CD4-positive, alpha-beta T cell (primary cell): ENCODE measurements around the gene TCF7. TPM values are rescaled to one million over a fixed set of nuclear protein-coding genes. Genes with fewer than 3 reads are reported as not detected.

Experiments
- ATAC-seq: fragments of 200-7000 bp; cut with Tn5 transposase; one replicate; pipeline ENCODE4 v1.10.0; 2022; ENCODE audit warnings: mild to moderate bottlenecking; ENCODE audit not compliant: poor library complexity
- CTCF ChIA-PET: fragments of 350-600 bp; sonication (Branson Sonifier 250); formaldehyde crosslinking; loops from one replicate; lab custom pipeline; 2021; ENCODE audit warnings: antibody characterized with exemption, inconsistent platforms; lab: Charles Lee
- POLR2A ChIA-PET: fragments of 350-600 bp; sonication (Branson Sonifier 250); formaldehyde crosslinking; loops from one replicate; lab custom pipeline; 2021; ENCODE audit warnings: antibody characterized with exemption, inconsistent platforms; lab: Charles Lee
- DNase-seq, 14 experiments: peaks; one replicate each; pipeline ENCODE4 v3.0.0-alpha.2; 2013 to 2020; ENCODE audit warnings: mixed read lengths in 2 of 14
- H3K27ac ChIP-seq, 2 donors: one replicate each; pipeline versions ENCODE4 v1.5.1 to v1.7.0; 2013; ENCODE audit warnings: low read length in 2 of 2, low read depth in 1 of 2, mild to moderate bottlenecking in 1 of 2
- H3K27me3 ChIP-seq, 2 experiments: 1 replicate in 1 of 2; 2 replicates in 1 of 2; pipeline versions ENCODE4 v1.6.1 to v1.7.0; 2013; ENCODE audit warnings: low read length in 2 of 2, control low read depth in 1 of 2, mild to moderate bottlenecking in 1 of 2, moderate library complexity in 1 of 2; ENCODE audit not compliant: insufficient read depth in 2 of 2, control insufficient read depth in 1 of 2
- H3K36me3 ChIP-seq: one replicate; pipeline ENCODE4 v1.6.1; 2013; ENCODE audit warnings: low read length, control low read depth; ENCODE audit not compliant: insufficient read depth
- H3K4me1 ChIP-seq: one replicate; pipeline ENCODE4 v1.6.1; 2013; ENCODE audit warnings: low read length, control low read depth; ENCODE audit not compliant: insufficient read depth
- H3K4me3 ChIP-seq: one replicate; pipeline ENCODE4 v1.5.1; 2013; ENCODE audit warnings: mild to moderate bottlenecking, low read length, moderate library complexity
- H3K9me3 ChIP-seq, 2 experiments: 1 replicate in 1 of 2; 2 replicates in 1 of 2; pipeline versions ENCODE4 v1.6.1 to v1.7.0; 2013; ENCODE audit warnings: low read length in 2 of 2, mild to moderate bottlenecking in 2 of 2, control low read depth in 1 of 2, moderate library complexity in 1 of 2; ENCODE audit not compliant: control insufficient read depth in 1 of 2, insufficient read depth in 1 of 2
- H3K27ac Mint-ChIP-seq: one replicate; pipeline ENCODE4 v1.8.0; 2020; ENCODE audit warnings: mixed read lengths
- H3K27me3 Mint-ChIP-seq: one replicate; pipeline ENCODE4 v1.8.0; 2021; ENCODE audit warnings: mixed read lengths
- H3K36me3 Mint-ChIP-seq: one replicate; pipeline ENCODE4 v1.8.0; 2021; ENCODE audit warnings: low read depth, mixed read lengths
- H3K4me1 Mint-ChIP-seq: one replicate; pipeline ENCODE4 v1.8.0; 2021; ENCODE audit warnings: low read depth, mixed read lengths
- H3K4me3 Mint-ChIP-seq: one replicate; pipeline ENCODE4 v1.8.0; 2020; ENCODE audit warnings: mild to moderate bottlenecking, mixed read lengths
- H3K9me3 Mint-ChIP-seq: one replicate; pipeline ENCODE4 v1.8.0; 2020; ENCODE audit warnings: mixed read lengths
- intact Hi-C, 2 experiments: fragments of 100-400 bp; cut with DNase I in 1 of 2; cut with micrococcal nuclease in 1 of 2; formaldehyde crosslinking; loops; one replicate each; pipeline versions ENCODE4 v1.15.1 to v1.9.0; 2023 to 2025; cut with DNase I, micrococcal nuclease
- total RNA-seq, 174 experiments: library from RNA in 2 of 174; stranded (reverse) in 2 of 174; gene quantifications; one replicate each; pipeline ENCODE4 v1.2.3 and lab custom pipeline; 2021 to 2026
- TF ChIP-seq, protein P1 (sequence below): fragments of 200-600 bp; IDR thresholded peaks from one replicate; pipeline ENCODE4 v1.8.0; 2022; ENCODE audit warnings: antibody characterized with exemption, mild to moderate bottlenecking

The TCF7 gene
- total RNA-seq, 2 experiments from 2014 or later: 480 to 493 TPM

DNA sequence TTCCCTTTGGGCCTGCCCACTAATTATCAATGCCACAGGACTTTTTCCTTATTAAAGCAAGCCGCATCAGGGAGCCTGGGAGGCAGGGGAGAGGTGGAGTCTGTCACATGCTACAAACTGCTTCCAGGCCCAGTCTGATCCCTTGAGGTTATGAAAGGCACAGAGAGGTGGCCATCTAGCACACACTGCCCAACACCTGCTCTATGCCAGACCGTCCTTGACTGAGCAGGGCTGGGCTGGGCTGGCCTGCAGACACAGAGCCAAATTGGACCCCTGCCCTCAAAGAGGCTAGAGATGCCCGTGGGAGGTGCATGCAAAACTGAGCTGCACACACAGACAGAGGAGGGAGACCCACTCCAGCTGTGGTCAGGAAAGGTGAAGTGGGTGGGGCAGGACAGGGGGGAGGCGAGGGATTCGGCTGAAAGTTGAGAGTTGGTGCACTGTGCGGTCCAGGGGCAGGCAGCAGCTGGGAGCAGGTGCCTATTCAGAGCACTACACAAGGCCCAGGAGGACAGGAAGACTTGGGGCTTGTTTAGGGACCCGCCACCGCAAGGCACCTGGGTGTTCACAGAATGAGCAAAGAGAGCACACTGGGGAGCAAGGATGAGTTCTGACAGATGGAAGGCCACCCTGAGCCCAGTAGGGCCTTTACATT, 36.4 kb upstream of the TCF7 start:
- POLR2A ChIA-PET: interaction anchor here (1.0 to 1.5 kb wide), 7 partner anchors 9 to 69 kb away, joined by 3 to 5 read pairs (median 3); no protein-coding TSS in a partner anchor
- H3K4me1 ChIP-seq: peaks cover 66% of the 10 kb centered on the region

DNA sequence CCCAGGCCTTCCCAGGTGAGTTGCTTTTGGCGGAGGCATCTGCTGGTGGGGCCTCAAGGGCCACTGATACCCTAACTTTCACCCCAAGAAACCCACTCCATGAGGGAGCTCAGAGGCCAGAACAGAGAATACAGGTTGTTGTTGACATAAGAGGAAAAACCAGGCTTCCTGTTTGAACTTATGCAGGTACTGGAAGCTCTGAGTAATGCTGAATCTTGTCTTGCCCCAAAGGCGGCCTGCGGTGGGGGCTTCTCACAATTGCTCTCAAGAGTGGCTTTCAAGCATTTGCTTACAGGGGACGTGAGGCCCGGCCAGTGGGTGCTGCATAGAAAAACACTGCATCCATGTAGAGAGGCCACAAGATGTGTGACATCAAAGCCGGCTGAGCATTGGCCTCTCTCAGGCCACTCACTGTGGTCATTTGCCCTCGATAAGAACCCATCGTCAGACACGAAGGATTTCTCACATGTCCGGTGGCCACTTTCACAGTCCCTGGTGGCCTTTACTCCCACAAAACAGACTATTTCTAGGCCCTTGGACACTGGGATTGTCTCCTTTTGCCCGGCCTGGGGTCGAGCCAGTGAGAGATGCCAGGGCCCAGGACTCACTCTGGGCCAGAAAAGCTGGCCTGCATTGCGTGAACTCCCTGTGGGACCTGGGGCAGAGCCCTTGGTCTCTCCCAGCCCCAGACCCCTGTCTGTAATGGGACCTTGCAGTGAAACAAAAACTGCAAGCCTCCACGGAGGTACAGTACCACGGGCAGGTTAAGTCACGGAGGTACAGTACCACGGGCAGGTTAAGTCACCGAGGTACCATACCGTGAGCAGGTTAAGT, 34.5 kb upstream of the TCF7 start:
- no peaks in the 10 kb centered on the region for H3K9me3 Mint-ChIP-seq
- H3K4me3 Mint-ChIP-seq: peak overlapping the region; percentile 76
- intact Hi-C loops: loop anchor here in 1 of 2 experiments (1.0 kb wide), 1 partner anchor 7 kb away; no protein-coding TSS in a partner anchor
- peaks cover 4% of the 10 kb centered on the region for H3K36me3 Mint-ChIP-seq
- POLR2A ChIA-PET: interaction anchor here (0.7 to 1.6 kb wide), 7 partner anchors 10 to 40 kb away, joined by 3 to 10 read pairs (median 4); no protein-coding TSS in a partner anchor
- peak overlapping the region; percentile 95 for H3K27ac Mint-ChIP-seq
- TF ChIP-seq, protein P1, sequence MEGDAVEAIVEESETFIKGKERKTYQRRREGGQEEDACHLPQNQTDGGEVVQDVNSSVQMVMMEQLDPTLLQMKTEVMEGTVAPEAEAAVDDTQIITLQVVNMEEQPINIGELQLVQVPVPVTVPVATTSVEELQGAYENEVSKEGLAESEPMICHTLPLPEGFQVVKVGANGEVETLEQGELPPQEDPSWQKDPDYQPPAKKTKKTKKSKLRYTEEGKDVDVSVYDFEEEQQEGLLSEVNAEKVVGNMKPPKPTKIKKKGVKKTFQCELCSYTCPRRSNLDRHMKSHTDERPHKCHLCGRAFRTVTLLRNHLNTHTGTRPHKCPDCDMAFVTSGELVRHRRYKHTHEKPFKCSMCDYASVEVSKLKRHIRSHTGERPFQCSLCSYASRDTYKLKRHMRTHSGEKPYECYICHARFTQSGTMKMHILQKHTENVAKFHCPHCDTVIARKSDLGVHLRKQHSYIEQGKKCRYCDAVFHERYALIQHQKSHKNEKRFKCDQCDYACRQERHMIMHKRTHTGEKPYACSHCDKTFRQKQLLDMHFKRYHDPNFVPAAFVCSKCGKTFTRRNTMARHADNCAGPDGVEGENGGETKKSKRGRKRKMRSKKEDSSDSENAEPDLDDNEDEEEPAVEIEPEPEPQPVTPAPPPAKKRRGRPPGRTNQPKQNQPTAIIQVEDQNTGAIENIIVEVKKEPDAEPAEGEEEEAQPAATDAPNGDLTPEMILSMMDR: no peak
- Histone ChIP-seq H3K36me3 (no peaks in the 10 kb centered on the region), H3K27ac (peak overlapping the region; percentile 72 to 74), H3K4me1 (peaks cover 72% of the 10 kb centered on the region), H3K27me3 (no peaks in the 10 kb centered on the region), H3K9me3 (no peaks in the 10 kb centered on the region), H3K4me3 (no peak overlapping the region)
- ATAC-seq (peak; percentile 83), DNase-seq (peak in 13 of 14 experiments; percentile 55 to 83 (median 71))
- peaks cover 82% of the 10 kb centered on the region for H3K4me1 Mint-ChIP-seq
- no peaks in the 10 kb centered on the region for H3K27me3 Mint-ChIP-seq
- CTCF ChIA-PET: interaction anchor here (0.6 to 2.7 kb wide), 6 partner anchors 15 to 557 kb away, joined by 3 to 15 read pairs (median 4); no protein-coding TSS in a partner anchor

More for the DNA sequence above, 36.4 kb upstream of the TCF7 start:
- peaks cover 77% of the 10 kb centered on the region for H3K4me1 Mint-ChIP-seq
- ATAC-seq: peak; percentile 55
- TF ChIP-seq, protein P1: no peak
- Histone ChIP-seq H3K9me3 (no peaks in the 10 kb centered on the region), H3K27me3 (no peaks in the 10 kb centered on the region), H3K36me3 (no peaks in the 10 kb centered on the region), H3K27ac (peak overlapping the region in 1 of 2 donors; percentile 32), H3K4me3 (no peak overlapping the region)
- no peaks in the 10 kb centered on the region for H3K27me3 Mint-ChIP-seq
- intact Hi-C loops: no loop called here
- peak in 5 of 14 experiments; percentile 33 to 65 (median 50) for DNase-seq
- no peaks in the 10 kb centered on the region for H3K9me3 Mint-ChIP-seq
- CTCF ChIA-PET: interaction anchor here (0.7 to 2.6 kb wide), 4 partner anchors 13 to 38 kb away, joined by 3 to 21 read pairs (median 4); no protein-coding TSS in a partner anchor
- peak overlapping the region; percentile 95 for H3K27ac Mint-ChIP-seq
- H3K36me3 Mint-ChIP-seq: peaks cover 4% of the 10 kb centered on the region
- peak overlapping the region; percentile 70 for H3K4me3 Mint-ChIP-seq

DNA sequence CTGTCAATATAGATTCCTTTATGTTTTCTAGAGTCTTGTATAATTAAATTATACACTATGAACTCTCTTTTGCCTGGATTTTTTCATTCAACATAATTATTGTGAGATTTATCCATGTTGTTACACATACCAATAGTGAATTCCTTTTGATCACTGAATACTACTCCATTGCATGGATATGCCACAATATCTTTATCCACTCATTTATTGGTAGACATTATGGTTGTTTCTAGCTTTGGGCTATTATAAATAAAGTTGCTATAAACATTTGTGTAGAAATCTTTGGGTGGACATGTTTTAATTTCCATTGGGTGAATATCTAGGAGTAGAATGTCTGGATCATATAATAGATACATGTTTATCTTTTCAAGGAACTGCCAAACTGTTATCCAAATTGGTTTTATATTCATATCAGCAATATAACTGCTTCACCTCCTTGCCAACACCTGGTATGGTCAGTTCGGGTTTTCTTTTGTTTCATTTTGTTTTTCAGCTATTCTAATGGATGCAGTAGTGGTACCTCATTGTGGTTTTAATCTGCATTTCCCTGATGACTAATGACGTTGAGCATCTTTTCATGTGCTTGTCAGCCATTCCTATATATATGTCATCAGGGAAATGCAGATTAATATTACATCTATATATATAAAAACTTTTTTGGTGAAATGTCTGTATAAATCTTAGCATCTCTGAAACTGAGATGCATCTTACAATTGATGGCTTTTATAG, 32.1 kb upstream of the TCF7 start:
- Mint-ChIP-seq H3K27ac (peak overlapping the region; percentile 78), H3K4me3 (peak overlapping the region; percentile 32), H3K9me3 (no peaks in the 10 kb centered on the region), H3K27me3 (no peaks in the 10 kb centered on the region), H3K4me1 (peaks cover 83% of the 10 kb centered on the region), H3K36me3 (peaks cover 4% of the 10 kb centered on the region)
- H3K27ac ChIP-seq: no peak overlapping the region
- no peak overlapping the region for H3K4me3 ChIP-seq
- H3K27me3 ChIP-seq: no peaks in the 10 kb centered on the region
- ATAC-seq (no peak), DNase-seq (peak in 2 of 14 experiments; percentile 44)
- TF ChIP-seq, protein P1: no peak
- no peaks in the 10 kb centered on the region for H3K9me3 ChIP-seq
- ChIA-PET CTCF (interaction anchor here (0.7 to 4.2 kb wide), 2 partner anchors 43 to 58 kb away, joined by 3 to 23 read pairs; no protein-coding TSS in a partner anchor), POLR2A (interaction anchor here (1.1 to 1.6 kb wide), 3 partner anchors 9 to 29 kb away, joined by 3 to 5 read pairs (median 3); no protein-coding TSS in a partner anchor)
- peaks cover 86% of the 10 kb centered on the region for H3K4me1 ChIP-seq
- intact Hi-C loops: no loop called here
- no peaks in the 10 kb centered on the region for H3K36me3 ChIP-seq
